HG03460 (cell line): ENCODE results near the gene POLA1.

Source experiments
- ATAC-seq: cut with Tn5 transposase; IDR thresholded peaks from one replicate; pipeline ENCODE4 v1.9.1; 2021; ENCODE audit not compliant: unreplicated experiment

The POLA1 gene

DNA sequence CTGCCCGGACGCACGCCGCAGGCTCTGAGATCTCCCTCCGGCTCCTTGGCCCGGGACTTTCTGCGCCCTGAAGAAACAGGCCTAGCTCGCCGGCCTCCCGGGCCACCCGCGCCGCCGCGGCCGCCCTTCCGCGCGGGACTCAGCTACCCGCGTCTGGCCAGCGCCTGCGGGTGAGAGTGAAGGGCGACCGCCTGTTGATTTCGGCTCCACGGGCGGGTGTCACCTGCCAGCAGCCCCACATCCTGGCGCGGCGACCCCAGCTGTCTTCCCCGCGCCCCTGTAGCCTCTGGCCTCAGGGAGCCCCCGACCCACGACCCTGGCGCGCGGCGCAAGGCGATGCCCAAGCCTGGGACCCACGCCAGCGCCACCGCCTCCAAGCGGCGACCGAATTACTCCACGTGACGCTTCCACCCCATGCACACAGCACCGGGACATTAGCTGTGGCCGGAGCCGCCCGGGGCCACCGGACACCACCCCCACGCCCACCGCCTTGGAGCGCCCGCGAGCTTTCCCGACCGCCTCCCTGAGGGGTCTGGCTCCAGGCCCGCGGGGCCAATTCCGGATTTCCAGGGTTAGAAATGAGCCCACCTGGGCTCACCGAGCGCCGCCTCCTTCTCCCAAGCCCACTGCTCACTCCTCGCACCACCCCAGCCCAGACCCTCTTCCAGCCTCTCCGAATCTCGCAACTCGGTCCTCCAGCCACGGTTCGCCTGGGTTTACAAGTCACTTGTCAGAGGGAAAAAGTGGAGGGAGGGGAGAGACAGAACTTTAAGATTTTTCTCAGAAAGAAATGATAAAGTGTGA, 311.9 kb downstream of the POLA1 start:
- ATAC-seq = no peak

DNA sequence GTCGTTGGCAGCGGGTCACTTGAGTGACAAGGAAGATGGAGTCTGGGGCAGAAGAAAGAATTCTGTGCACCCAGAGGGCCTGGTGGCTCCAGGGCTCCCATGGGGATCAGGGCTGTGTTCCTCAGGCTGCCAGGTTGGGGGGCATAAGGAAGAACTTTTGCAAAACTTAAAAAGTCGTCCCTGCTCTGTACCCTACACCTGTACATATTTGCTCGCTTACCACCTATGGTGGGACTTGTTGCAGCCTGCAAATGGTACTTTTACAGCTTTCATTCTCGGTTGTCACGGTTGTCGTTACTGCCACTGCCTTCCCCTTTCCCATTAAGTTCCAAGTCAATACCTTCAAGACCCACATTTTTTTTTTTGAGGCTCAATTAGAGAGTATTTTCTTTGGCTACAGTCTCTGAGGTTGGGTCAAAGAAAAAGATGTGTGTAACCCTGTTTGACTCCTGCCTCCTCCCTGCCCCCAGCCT, 312.9 kb downstream of the POLA1 start:
- no peak for ATAC-seq

DNA sequence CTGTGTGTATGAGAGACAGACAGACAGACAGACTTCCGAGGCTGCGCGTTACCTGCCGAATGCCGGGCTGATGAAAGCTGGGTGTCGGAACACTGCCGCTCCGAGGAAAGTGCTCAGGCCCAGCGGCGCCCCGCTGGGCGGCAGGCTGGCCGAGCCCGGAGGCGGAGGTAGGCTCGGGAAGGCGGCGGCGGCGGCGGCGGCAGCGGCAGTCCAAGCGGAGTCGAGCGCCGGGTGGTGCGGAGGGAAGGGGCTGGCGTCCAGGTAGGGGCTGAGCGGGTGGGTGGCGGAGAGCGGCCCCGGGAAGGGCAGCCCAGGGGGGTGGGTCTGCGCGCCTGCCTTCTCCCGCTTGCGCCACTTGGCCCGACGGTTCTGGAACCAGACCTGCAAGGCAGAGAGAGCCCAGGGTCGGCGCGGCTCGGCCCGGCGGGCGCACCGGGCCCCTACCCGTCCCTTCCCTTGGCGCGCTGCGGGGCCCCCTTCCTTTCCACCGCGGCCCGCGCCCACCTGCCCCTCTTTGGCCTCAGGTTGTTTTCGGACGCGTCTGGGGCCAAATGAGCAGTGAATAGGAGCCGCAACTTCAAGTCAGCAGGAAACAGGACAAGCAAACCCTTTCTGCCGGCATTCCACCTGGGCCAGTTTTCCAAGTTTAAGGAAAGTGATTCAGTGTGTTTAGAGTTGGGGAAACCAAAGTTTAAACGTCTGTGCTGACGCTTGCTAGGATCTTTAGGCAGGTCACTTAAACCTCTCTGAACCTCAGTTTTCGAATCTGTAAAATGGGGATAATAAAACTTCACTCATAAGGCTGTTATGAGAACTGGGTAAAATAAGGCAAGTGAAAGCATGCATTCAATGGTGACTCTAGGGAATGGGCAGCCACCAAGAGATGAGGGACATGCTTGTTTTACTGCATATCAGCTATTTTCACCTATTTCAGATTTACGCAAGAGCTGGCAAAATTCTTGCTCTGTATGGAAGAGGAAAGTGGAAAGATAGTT, 313.6 kb downstream of the POLA1 start:
- ATAC-seq = no peak

DNA sequence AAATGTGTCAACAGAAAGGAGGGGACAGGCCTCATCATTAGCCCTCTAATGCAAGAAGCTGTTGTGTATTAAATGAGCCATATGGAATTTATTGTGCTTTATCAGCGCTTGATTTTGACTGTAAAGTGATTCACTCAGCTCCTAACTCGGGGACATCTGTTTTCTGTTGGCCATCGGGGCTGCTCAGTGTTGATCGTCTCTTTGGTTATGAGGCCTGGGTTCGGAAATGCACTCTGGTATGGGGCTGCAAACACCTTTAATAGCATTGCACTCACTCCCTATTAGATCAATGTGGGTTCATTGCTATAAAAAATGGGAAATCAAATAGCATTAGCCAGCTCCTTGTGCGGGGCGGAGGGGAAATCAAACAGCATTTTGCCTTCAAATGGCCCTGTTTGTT, 315.7 kb downstream of the POLA1 start:
- ATAC-seq = no peak

DNA sequence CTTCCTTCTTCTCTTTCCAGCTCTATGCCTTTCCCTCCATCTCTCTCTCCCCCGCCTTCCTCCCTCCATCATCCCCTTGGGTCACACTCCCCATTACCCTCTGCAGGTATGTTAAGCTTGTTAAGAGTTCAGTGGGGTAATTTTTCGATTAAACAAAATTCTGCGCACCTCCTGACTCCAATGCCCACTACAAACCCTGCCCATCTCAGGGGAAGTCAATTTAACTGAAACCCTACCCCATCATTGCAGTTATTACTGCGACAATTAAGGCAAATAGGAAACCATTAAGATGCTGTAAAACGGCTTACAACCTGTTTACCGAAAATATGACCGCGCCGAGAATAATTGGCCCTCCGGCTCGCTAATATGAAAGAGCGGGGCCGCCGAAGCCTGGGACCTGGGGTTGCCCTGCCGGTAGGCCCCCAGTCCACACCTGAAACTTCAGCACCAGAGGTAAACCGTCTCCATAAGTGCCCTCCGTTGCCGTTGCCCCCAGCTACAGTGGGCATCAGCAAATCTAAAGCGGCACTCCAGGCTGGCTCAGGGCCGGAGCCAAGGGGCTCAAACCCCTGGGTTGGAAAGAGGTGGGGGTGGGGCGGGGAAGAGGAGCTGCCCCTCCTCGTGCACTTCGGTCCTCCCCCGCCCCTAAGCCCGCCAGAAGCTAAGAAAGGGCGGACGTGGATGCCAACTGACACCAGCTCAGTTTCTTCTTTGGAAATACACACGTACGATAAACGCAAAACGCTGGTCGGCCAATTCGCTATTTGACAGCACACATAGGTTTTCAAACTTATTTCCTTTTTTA, 317.3 kb downstream of the POLA1 start:
- ATAC-seq = no peak

DNA sequence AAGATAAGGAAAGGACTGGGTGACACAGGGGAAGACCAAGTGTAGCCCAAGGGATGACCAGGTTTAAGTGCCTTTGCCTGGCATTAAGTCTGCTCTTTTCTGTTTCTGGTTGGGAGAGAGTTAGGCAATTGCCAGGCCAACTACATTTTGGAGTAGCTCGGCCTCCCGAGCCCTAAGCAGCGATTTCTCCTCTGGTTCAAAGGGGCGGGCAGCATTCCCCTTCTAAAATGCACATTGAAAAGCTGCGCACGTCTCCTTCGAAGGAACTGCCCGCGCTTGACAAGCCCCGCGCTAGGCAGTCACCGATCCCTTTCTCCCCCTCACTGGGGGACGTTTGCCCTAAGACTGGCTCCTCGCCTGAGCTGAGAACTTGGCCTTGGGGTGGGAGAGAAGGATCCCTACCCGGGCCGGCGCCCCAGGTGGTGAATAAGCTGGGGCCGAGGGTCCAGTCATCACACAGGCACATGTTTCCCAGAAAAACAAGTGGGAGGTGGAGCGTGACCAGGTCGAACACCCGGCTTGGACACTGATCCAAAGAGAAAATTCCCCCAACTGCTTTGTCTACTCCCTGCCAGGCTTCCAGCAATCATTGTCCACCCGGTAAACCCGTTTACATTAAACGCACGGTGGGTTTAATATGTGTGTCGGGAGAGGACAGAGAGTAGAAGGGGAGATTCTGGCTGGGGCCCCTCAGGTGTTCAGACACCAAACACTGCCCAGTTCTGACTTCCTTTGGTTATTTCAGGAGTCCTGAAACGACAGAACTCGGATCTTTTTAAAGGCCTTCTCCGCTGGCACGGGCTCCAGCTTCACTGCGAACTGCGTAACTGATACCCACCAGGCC, 318.1 kb downstream of the POLA1 start:
- ATAC-seq = no peak

DNA sequence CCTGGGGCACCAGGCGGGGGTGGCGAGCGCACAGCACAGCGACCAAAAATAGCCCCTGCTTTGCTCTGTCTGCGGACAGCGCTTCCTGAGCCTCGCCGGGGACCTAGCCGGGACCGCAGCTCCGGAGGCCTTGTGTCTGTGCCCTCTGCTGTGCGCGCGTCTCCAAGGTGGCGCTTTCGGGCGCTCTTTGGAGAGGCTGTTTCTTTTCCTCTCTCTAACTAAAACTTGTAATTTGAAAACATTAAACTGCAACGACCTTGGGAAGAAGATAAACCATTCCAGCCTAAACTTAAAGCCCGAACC, 318.7 kb downstream of the POLA1 start:
- no peak for ATAC-seq

DNA sequence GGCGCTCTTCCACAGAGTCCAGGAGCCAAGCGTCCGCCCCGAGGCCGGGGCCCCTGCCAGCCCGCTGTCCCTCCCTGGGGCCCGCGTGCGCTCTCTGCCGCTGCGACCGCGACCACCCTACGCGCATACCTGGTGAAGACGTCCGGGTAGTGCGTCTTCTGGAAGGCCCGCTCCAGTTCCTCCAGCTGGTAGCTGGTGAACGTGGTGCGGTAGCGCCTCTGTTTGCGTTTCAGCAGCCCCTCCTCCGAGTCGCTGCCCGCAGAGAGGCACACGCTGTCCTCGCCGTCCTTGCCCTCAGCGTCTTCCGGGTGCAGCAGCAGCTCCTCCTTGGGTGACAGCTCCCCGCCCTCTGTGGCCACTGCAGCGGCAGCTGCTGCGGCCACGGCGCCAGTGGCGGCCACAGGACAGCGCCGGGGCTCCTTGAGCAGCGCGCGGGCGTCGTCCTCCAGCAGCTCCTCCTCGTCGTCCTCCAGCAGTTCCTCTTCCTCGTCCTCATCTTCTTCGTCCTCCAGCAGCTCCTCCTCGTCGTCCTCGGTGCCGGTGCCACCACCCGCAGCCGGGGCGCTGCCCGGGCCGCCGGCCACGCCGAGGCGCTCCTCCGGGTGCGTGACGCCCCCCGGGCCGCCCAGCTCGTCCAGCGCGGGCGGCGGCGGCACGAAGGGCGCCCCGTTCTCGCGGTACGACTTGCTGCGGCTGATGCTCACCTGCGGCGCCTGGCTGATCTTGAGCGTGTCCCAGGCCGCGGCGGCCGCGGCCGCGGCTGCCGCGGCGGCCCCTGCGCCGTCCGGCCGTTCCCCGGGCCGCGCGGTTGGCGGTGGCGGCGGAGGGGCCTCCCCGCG, 319.3 kb downstream of the POLA1 start:
- no peak for ATAC-seq

DNA sequence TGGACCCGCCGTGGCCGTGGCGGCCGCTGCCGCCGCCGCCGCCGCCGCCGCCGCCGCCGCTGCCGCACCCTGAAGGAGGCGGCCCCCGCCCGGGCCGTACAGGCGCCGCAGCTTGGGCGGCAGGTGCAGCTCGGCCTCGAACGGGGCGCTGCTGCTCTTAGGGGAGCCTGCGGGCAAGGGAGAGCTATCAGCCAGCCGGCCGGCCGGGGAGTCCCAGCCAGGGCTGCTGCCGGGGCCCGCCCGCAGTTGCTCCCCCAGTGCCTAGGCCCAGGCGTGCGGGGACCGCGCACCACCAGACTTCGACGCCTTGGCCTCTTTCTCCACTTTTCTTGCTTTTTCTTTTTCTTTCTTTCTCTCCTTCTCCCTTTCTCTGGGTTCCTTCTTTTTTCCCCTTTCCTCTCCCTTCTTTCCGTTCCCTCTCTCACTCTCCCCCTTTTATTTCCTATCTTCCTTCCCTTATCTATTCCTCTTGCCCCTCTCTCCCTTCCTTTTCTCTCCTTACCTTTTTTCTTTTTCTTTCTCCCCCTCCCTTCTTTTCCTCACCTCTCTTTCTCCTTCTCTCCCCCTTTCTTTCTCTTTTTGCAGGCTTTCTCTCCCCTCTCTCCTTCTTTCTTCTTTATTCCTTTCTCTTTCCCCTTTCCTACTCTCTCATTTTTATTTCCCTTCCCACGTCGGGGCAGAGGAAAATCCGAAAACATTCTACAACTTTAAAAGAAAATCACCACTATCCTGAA, 320.1 kb downstream of the POLA1 start:
- ATAC-seq = no peak

DNA sequence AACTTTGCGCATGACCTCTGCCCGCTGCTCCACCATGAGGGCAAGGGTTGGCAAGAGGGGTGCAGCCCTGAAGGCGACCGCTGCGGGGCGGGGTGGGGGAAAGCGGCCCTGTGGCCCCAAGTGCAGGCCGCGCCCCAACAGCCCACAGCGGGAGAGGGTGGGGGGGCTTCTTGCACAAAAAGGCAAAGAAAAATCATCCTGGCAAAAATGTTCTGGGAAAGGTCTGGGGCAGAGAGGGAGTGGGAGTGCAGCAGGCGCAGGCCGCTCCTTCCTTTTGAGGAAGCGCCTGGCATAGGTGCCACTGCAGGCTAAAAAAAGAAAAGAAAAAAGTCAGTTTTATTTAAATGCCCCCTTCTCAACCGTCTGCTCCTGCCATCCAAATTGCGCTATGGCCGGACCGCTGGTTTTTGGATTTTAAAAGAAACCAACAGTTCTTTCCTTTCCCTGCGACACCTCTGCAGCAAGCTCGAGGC, 320.7 kb downstream of the POLA1 start:
- ATAC-seq = no peak

DNA sequence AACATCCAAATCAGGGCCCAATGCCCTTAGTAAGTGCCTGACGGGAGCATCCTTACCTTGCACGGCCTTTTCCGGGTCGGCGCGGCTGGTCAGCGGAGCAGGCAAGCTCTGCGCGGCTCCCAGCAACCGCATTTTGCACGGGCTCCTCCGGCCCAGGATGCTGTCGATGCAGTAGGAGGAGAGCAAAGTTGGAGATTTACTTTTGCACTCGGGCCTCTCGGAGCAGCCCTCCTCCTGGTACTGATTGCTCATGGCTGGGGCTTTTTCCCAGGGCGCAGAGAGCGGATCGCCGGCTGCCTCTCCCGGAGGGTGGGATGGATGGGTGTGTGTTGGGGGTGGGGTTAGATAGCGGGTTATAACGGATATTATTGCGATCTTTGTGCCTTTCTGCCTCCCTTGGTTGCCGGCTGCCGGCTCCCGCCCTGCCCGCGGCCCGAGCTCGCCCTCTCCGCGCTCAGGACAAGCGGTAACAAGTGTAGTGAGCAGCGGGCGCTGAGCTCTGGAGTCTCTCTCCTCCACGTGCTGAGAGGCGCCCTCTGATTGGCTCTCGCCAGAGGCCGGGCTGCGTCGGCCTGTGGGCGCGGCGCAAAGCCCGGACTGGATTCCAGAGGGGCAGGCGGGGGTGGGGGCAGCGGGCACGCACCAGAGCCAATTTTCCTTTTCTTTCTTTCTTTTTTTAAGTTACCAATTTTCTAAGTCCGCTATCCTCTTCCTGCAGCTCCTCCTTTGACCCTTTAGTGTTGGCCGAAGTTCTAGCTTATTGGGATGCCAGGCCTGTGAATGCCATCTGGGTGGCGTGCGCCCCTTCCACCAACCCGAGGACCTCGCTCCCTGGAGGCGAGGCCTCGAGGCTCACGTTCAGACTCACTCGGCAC, 322.0 kb downstream of the POLA1 start, which contains the start of gene ARX:
Gene ARX (minus strand): TSS at position 480 of the 875 bp plus-strand sequence. CDS start 228 bp downstream, at position 252.
- ATAC-seq = no peak

DNA sequence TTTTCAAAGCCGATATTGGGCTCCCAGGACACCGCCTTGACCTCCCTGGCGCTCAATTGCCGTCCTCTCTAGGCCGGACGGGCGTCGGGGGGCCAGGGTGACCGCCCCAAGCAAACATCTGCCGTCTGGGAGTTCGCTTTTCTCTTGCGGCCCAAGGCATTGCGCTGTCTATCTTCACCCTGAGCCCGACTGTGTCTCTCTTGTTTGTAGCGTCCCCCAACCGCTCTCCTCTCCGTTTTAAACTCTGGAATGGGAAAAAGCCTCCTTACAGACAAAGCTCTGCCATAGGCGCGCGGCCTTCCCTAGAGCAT, 322.6 kb downstream of the POLA1 start:
- ATAC-seq = no peak

DNA sequence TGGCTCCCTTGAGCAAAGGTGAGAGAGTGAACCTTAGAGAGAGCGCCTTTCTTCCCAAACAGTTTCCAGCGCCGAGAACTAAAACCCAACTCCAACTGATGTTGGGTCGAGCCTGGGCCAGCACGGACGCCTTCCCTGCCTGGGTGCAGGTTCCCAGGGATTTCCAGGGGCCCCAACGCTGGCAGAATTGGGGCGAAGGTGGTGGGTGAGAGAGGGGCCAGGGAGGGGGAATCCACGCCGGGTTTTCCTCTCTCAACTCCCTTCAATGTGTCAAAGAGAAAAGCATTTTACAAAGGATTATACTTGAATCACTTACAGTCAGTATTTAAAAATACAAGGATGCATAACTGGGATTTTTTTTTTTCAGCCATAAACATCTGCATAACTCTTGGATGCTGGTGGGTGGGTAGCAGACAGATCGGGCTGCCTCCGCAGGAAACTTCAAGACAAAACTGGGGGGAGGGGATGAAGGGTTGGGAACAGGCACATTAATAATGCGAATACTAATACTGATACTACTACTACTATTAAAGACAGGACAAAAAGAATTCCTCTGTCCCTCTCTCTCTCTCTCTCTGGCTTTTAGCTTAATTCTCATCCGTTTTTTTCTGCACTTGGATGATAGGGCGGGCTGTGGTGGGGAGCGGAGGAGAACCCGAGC, 323.4 kb downstream of the POLA1 start:
- ATAC-seq = no peak

DNA sequence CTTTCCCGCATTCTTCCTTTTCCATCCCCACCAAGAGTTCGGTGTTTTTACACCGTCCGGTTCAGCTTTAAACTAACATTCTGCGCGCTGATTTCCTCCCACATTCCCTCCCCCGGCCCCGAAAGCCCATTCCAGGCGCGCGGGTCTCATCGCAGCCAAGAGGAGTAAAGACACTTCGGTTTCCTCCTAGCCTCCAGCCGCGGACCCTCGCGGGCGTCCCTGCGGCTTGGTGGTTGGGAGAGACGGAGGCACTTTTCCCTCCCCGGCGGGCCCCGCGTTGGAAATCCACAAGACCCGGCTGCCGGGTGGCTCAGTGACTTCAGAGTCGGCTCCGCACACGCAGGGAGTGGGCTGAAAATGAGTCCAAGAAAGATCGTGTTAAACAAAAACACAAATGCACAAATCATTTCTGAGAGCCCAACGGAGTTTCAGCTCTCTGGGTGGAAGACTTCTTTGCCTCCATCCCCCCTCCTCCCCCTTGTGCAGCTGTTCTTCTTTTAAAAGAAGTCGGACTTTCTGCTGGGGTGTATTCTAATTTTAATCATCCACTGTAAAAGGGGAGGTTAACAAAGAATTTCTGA, 324.0 kb downstream of the POLA1 start:
- ATAC-seq = no peak

DNA sequence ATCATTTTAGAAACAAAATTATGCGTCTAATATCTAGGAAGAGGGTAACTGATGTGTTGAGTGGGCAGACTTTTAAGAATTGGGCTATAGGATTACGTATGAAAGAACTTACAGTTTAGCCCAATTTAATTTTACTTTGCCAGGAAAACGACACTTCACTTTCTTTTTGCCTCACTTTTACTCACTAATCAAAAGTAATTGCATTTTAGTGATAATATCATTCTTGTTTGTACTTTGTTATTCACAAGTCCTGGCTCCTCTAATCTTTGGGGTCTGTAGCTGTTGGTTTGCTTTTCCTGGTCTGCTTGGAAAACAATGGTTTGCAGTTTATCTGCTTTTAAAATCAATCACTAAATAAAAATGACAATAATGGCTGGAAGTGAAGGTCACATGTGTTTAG, 325.0 kb downstream of the POLA1 start:
- no peak for ATAC-seq

DNA sequence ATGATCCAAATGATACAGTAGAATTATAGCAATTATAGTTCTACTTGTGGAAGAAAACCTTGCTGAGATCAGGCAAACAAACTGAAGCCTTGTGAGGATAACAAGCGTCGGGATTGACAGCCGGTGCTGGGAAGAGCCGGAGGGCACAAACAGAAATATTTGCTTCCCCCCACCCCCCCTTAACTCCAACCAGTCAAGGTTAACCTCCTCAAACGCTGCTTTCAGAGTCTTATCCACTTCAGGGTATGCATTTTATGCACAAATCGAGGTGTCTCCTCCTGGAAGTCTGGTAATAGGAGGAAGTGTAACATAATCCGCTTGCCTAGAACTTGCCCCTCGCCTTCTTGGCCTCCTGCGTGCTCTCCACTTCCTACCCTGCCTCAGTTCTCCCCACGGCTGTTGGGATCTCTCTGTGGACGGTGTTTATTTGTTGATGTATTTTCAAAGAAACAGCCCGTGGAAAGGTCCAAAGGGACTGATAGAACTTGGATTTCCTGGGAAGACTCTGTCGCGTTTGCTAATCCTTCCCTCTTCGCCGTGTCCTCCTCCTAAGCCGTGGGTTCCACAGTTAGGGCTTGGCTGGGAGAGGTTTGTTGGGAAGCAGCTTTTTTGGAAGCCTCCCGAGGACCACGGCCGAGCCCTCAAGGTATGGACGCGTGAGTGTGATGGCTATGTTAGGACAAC, 326.1 kb downstream of the POLA1 start:
- no peak for ATAC-seq
